Activated CD4-positive, alpha-beta T cell treated with anti-CD3 and anti-CD28 coated beads, Interleukin-2, amount 50 U/mL, for 1 hour (primary cell): ENCODE data around the gene LRFN4.
A peak's percentile ranks its signal among the peaks of the same experiment; 100 is the strongest.

ENCODE experiments used
- DNase-seq: peaks from one replicate; pipeline ENCODE4 v3.0.0-alpha.2; 2020

Gene LRFN4

DNA sequence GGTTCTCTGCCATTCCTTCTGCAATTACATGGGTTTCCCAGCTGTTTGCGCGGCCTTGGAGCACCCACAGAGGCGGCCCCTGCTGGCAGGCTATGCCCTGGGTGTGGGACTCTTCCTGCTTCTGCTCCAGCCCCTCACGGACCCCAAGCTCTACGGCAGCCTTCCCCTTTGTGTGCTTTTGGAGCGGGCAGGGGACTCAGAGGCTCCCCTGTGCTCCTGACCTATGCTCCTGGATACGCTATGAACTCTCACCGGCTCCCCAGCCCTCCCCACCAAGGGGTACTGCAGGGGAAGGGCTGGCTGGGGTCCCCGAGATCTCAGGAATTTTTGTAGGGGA lies 11.0 kb upstream of the LRFN4 start:
- DNase-seq, result no peak

DNA sequence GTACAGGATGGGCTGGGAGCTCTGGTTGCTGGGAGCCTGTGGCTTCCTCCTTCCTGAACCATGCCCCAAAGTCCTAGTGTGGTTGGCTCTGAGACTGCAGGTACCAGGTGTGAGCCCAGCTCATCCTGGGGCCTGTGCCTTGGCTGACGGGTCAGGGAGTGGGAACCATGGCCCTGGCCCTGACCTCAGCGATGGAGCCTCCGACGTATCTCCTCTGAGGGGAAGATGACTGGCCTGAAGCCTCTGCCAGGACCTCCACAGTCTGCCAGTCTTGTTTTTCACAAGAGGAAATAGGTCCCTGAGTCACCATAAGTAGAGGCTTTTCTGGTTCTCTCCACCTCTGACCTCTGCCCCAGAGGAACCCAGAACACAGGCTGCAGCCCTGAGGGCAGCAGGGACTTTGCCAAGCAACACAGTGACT lies 10.2 kb upstream of the LRFN4 start:
- DNase-seq, result no peak

DNA sequence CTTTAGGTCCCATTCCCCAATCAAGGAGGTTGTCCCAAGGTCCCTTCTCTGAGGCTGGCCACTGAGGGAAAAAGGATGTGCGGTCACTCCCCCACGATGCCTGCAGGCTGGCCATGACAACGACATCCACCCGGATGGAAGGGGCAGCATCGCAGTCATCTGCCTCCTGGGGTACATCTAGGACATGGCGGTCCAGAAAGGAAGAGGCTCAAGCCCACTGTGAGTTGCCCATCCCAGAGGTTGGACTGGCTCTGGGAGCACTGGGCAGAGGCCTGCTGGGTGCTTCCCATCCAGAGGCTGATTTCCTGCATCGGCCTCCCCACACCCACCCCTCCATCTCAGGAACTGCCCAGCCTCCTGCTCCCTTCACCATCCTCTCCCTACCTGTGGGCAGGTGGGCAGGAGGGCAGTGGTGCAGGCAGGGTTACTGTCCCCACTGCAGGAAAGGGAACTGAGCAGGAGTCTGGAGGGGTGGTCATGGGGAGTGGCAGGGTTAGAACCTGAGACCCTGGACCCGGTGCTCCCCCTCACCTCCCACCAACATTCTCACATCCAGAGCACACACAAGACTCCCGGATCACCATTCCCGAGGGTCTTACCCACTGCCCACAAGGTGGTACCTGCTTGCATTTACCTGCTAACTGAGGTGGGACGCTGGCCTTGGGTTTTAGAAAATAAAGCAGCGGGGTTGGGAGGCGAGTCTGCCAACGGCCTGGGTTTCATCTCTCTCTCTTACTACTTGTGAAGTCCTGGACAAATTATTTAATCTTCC lies 9.2 kb upstream of the LRFN4 start:
- no peak for DNase-seq

DNA sequence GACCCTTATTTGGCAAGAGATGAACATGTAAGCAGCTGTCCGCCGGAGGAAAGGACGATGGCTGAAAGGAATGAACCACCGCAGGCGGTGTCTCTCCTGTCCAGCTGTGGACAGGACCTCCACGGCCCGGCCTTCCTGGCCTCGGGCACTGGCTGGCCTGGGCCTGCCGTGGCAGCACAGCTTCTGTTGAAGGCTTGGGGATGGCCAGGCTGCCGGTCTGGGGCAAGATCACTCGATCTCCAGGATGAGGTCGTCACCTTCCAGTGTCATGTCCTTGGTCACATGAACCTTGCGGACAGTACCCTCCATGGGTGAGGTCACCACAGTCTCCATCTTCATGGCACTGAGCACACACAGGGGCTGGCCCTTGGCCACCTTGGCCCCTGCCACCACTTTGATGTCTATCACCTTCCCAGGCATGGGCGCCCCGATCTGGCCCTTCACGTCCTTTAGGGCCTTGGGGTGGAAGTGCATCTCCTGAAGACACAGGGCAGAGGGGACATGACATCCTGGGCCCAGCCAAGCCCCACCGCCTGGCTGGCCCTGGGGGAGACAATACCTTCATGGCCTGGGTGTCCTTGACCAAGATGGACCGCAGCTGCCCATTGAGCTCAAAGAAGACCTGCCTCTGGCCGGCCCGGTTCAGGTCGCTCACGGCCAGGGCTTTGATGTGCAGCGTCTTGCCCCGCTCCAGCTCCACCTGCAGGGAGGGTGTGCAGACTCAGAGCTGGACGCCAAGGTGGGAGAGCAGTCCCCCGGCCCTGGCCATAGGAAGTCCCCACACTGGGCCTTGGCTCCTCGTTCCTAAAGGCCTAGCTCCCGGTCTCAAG lies 8.0 kb upstream of the LRFN4 start:
- no peak for DNase-seq

DNA sequence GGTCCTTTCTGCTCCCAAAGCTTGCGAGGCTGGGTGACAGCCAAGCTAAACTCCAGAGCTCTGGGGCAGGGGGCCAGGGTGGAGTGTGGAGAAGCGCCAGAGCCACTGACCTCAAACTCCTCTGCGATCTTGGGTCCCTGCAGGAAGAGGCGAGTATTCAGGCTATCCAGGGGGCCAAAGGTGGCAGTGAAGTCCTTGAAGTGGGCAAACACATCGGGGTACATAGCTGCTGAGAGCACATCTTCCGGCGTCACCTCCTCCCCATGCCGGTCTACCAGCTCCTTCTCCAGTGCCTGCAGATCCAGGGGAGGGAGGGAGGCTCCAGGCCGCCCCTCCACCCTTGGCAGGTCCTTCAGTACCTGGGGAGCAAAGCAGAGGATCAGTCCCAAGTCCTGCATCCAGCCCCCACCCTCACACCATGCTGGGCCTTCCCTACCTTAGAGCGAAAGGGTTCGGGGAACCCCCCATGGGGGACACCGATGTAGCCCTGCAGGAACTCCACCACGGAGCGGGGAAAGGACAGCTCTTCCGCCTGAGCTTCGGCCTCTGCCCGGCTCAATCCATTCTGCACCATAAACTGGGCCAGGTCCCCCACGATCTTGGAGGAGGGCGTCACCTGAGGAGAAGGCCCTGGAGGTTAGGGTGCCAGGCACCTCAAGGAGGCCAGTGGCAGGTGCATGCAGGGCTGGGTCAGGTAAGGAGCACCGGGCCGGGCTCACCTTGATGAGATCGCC lies 7.2 kb upstream of the LRFN4 start:
- no peak for DNase-seq

DNA sequence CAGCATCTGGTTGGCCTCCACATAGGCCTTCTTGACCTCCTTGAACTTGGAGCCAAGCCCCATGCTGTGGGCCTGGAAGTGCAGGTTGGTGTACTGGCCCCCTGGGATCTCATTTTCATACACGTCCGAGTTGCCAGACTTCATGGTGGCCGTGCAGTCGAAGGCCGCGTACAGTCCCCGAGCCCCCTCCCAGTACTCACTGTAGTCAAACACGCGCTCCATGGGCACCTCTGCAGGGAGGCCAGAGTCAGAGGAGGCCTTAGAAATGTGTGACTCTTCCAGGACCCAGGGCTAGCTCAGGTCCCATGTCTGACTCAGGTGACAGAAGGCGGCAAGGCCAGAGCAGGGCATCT lies 6.7 kb upstream of the LRFN4 start:
- no peak for DNase-seq

DNA sequence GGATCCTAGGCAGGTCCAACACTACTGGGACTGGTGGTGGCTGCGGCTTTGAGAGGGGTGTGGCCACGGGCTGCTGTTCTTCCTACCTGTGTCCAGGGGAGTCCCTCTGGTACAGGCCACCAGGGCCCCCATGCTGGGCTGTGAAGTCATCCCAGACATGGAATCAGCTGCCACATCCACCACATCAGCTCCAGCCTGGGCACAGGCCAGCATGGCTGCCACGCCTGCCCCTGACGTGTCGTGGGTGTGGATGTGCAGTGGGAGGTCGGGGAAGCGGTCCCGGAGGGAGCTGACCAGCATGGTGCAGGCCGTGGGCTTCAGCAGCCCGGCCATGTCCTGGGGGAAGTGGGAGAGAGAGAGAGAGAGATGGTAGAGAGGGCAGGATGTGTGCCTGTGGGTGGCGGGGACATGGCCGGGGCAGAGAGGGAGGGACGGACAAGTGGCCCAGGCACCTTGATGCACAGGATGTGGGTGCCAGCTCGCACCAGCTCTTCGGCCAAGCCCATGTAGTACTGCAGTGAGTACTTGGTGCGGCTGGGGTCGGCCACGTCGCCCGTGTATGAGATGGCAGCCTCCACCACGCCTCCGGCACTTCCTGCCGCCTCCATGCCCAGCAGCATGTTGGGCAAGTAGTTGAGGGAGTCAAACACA lies 6.2 kb upstream of the LRFN4 start:
- DNase-seq, result no peak

DNA sequence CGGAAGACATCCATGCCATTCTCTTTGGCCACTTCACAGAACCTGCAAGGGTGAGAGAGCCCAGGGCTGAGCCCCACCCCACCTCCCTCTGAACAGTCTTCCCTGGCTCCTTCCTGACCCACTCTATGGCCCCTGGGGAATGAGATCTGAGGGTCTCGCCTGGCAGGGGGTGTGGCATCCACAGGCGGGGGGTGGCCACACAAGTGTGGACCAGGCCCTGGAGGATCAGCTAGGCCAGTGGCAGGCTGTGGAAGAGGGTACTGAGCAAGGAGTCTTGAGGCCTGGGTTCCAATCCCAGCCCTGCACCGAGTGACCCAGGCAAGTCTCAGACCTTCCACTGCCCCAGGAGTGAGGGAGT lies 5.6 kb upstream of the LRFN4 start:
- no peak for DNase-seq

DNA sequence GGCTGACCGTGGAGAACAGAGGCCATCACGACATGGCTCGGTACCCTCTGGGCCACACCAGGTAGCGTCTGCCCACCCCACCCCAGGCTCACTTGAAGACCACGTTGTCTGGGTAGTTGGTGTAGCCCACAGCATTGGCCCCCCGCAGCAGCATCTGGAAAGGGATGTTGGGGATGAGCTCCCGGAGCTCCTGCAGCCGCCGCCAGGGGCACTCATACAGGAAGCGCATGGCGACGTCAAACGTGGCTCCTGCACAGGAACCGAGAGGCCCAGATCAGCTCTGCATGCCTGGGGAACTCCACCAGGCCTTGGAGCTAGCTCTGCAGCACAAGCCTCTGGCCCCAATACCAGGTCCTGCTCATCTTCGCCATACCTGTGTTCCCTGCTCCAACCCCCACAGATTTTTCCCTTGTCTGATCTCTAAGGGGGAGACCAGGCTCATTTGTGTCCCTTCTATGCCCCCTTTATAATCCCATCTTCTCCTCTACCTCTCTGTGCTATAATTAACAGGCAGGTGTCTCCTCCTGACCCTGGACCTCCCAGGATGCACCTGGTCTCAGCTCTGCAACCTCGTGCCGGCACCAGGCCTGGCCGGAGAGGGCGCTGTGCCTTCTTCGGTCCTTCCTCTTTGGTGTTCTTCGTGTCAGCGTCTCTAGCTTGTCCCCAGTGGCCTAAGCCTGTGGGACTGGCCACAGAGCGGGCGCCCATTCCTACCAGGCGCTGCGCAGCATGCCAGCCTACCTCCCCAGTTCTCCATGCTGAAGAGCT lies 5.0 kb upstream of the LRFN4 start:
- DNase-seq, result peak; percentile 15

DNA sequence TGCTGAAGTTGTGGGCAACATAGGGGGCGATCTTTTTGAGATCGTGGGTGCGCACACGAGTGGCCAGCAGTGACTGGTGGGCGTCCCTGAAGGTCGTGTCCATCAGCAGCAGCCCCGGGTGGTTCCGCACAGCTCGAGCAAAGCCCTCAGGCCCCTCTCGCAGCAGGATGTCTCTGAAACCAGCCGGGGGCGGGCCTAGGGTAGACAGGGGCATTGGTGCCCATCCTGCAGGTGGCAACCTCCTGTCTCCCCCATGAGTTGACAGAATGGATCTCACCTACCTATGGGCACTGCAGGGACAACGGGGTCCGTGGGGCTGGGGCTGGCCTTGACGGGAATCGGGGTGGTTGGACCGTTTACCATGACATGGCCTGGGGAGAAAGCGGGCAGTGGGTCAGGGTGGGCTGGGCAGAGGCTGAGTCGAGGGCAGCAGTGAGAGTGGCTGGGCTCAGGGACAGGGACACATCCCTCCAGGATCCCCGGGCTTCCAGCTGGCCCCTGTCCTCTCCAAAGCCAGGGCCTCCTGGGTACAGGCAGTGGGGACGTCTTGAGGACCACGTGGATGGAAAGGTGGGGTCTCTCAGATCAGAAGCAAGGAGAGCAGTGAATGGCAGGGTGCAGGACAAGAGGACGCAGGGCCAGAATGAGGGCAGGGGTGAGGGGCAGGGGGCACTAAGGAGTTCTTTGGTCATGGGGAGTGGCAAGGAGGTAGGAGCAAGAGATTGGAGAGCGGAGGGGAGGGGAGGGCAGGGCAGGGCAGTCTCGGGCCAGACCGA lies 4.2 kb upstream of the LRFN4 start:
- no peak for DNase-seq

DNA sequence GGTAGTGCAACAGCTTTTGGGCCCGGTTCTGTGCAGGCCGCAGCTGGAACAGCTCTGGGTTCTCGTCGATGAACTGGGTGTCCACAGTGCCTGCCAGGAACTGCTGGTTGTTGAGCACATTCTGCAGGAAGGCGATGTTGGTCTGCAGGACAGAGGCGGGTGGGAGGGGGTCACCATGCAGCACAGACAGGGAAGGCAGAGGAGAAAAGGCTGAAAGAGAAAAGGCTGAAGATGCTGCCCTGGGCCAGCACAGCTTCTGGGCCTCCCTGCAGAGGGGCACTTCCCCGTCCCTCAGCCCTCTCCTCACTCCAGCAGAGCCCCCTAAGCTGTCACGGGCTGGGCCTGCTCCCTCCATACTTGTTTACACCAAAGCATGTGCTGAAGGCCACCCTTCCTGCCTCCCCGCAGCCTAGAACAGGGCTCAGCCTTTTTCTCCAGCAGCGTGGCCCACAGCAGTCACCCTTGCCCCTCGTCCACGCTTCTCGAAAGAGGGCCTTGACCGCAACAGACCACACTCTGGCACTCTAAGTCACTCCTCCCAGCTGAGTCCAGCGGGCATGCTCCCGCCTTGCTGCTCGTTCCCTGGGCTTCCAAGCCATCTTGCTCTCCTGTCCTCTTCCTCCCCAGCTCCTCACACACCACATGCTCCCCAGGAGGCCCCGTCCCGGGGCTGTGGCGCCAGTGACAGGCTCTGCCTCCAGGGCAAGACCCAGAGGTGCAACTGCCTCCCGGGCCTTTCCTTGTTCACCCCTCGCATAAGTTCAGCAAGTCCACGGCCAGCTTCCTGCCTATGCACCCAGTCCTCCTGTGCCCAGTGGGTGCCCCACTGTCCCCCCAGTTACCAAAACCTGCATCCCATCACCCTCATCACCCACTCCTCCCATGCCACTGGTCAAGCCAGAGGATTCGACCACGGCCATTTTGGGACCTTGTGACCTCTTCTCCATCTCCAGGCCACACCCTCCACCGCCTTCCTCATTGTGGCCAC lies 3.3 kb upstream of the LRFN4 start:
- DNase-seq, result no peak

DNA sequence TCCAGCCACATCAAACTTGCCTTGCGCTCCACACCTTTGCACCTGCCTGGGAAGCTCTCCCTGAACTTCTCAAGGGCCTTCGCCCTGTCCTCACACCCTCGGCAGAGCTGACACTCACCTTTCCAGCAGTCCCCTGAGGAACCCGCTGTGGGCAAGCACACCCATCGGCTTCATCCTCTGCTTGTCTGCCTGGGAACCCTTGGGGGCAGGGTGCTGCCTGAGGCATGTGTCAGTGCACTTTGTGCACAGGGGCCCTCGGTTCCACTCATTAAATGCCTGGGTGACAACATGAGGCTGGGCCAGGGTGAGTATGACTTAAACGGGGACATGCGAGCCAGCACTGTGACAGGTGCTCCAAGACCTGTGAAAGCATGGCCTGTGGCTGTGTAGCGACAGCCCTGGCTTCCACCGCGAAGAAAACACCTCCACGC lies 2.6 kb upstream of the LRFN4 start:
- DNase-seq, result no peak

DNA sequence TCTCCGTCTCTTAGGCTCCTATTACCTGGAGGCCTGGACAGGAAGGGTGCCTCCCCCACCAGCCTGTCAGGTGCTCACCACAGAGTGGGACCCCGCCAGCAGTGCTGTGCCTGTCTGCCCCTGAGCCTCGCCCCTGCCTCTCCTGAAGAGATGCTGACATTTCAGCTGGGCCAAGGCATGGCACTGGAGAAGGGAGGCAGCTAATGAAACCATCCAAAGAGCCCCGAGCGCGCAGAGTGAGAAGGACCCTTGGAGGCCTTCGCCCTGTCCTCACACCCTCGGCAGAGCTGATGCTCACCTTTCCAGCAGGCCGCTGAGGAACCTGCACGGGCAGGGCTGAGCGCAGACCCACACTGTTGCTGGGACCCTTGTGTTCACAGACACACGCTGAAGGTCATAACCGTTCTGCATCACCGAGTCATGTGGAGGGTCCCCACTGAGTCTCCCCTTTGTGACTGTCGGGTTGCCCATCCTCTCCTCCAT lies 2.1 kb upstream of the LRFN4 start:
- no peak for DNase-seq

DNA sequence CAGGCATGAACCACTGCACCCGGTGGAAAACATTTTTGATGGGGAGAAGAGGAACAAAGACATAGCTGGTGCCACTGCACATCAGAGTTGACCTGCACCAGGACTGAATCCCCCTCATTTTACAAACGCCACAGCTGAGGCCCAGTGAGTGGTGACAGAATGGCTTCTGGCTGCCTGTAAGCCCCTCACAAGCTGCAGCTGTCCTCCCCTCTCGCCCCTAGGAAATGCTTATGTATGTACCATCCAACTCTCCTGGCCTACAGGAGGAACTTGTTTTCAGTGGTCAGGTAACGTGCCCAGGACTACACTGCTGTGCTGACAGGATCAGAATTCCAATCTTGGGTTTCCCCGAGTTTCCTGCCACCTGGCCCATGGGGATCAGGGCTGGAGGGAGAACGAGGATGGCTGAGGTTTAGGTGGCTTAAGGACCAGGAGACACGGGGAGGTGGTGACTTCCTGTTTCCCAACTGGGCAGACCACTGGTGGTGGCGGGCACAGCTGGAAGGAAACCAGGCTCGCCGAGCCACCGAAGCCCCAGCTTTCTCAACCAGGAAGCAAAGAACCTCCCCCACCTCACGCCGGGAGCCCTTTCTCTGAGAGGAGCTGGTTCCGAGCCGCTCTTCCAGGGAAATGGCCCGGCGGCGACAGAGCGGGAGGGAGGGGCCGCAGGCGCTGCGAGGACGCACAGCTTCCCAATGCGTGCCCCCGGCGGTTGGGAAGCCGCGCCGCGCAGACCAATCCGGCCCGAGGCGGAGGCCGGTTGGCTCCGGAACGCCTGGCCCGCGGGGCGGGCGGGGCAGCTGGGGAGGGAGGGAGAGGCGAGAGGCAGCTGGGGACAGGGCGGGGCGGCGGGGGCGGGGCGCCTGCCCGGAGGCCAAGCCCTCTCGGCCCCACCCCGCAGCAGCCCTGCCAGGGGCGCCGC lies 1.0 kb upstream of the LRFN4 start:
- peak; percentile 69 for DNase-seq

DNA sequence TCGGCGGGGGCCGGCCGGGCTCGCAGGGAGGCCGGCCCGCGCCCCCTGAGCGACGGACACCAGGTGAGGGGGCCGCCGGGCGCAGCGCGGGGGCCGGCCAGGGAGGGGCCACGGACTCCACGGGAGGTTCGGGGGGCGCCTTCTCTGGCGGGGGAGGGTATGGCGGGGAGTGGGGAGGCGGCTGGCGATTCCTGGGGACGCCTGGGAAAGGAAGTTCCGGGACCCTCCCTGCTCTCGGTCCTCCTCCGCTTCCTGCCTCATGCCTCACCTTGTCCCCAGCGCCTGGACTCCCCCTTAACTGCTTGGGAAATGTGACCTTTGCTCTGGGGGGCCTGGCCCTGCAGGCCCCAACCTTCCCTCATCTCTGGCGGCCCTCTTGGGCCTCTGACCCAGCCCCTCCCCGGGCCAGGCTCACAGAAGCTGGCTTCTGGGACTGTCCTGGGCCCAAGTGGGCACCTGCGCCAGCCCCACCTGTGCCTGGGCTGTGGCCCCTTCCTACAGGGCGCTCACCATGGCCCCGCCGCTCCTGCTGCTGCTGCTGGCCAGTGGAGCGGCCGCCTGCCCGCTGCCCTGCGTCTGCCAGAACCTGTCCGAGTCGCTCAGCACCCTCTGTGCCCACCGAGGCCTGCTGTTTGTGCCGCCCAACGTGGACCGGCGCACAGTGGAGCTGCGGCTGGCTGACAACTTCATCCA lies 516 bp downstream of the LRFN4 start:
- DNase-seq, result no peak

DNA sequence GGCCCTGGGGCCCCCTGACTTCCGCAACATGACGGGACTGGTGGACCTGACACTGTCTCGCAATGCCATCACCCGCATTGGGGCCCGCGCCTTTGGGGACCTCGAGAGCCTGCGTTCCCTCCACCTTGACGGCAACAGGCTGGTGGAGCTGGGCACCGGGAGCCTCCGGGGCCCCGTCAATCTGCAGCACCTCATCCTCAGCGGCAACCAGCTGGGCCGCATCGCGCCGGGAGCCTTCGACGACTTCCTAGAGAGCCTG lies 992 bp downstream of the LRFN4 start:
- DNase-seq, result no peak

DNA sequence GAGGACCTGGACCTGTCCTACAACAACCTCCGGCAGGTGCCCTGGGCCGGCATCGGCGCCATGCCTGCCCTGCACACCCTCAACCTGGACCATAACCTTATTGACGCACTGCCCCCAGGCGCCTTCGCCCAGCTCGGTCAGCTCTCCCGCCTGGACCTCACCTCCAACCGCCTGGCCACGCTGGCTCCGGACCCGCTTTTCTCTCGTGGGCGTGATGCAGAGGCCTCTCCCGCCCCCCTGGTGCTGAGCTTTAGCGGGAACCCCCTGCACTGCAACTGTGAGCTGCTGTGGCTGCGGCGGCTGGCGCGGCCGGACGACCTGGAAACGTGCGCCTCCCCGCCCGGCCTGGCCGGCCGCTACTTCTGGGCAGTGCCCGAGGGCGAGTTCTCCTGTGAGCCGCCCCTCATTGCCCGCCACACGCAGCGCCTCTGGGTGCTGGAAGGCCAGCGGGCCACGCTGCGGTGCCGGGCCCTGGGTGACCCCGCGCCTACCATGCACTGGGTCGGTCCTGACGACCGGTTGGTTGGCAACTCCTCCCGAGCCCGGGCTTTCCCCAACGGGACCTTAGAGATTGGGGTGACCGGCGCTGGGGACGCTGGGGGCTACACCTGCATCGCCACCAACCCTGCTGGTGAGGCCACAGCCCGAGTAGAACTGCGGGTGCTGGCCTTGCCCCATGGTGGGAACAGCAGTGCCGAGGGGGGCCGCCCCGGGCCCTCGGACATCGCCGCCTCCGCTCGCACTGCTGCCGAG lies 1.5 kb downstream of the LRFN4 start:
- no peak for DNase-seq
